Adrenal gland (tissue), 12 donors: ENCODE measurements around the gene PDCD4. TPM values are rescaled to one million over a fixed set of nuclear protein-coding genes. Genes with fewer than 3 reads are reported as not detected.

Experiments used
- DNase-seq, 7 donors: peaks; one replicate each; pipeline ENCODE4 v3.0.0-alpha.2; 2019 to 2020
- H3K27ac ChIP-seq, 5 donors: fragments of 200-600 bp; sonication (generic) in 4 of 5; 1 replicate in 3 of 5; 2 replicates in 2 of 5; pipeline versions ENCODE4 v1.5.1 to v1.8.0; 2016 to 2020; ENCODE audit warnings: mild to moderate bottlenecking in 1 of 5
- H3K27me3 ChIP-seq: fragments of 200-600 bp; 2 replicates; pipeline ENCODE4 v1.8.0; 2021
- H3K36me3 ChIP-seq, 2 donors: fragments of 200-600 bp; replicated peaks in 1 of 2; 1 replicate in 1 of 2; 2 replicates in 1 of 2; pipeline versions ENCODE4 v1.5.1 to v1.8.0; 2018 to 2022
- H3K4me1 ChIP-seq, 2 donors: fragments of 200-600 bp; replicated peaks in 1 of 2; 1 replicate in 1 of 2; 2 replicates in 1 of 2; pipeline versions ENCODE4 v1.5.1 to v1.8.0; 2018 to 2021
- H3K4me3 ChIP-seq, 4 donors: fragments of 200-600 bp; sonication (generic) in 3 of 4; one replicate each; pipeline ENCODE4 v1.5.1; 2016 to 2018
- H3K9me3 ChIP-seq, 3 donors: fragments of 200-600 bp; sonication (generic) in 1 of 3; replicated peaks in 1 of 3; 1 replicate in 2 of 3; 2 replicates in 1 of 3; pipeline versions ENCODE4 v1.5.1 to v1.8.0; 2016 to 2021
- POLR2A ChIP-seq, 2 donors: fragments of 450-650 bp; IDR thresholded peaks; one replicate each; pipeline ENCODE4 v1.6.1; 2017; ENCODE audit warnings: antibody characterized with exemption in 2 of 2, mild to moderate bottlenecking in 2 of 2, moderate library complexity in 1 of 2
- WGBS, 4 donors: extraction: QIAGEN DNeasy Blood & Tissue Kit in 2 of 4; methylation state at CpG; one replicate each; pipeline versions ENCODE4 v1.1.5 to v1.1.7; 2013 to 2017; 5-methylcytosine and 5-hydroxymethylcytosine counted together
- intact Hi-C, 2 donors: fragments of 100-400 bp; cut with DNase I; formaldehyde crosslinking; loops; one replicate each; pipeline versions ENCODE4 v1.14.1 to v1.15.0; 2022 to 2023
- polyA plus RNA-seq, 3 donors: library from polyadenylated mRNA; stranded (reverse); fragments of 200-250 nt in 2 of 3; fragments of 350-450 nt in 1 of 3; fragmentation: Illumina TruSeq in 1 of 3; extraction: RNeasy Lipid Tissue Mini Kit (QIAGEN cat#74804) in 1 of 3; gene quantifications; one replicate each; pipeline ENCODE4 v1.2.3, GENCODE V29; 2013 to 2014
- total RNA-seq, 9 donors: library from RNA; depleted of rRNA in 4 of 9; stranded (reverse); fragments of >200 nt in 4 of 9; fragments of 120-200 nt in 1 of 9; fragmentation: NEBNext Ultra II Directional in 1 of 9; extraction: Animal tissue kit (Norgen Biotek cat#: 25700) in 1 of 9; gene quantifications; one replicate each; pipeline versions ENCODE4 v1.1.0 to v1.2.4, GENCODE V29; 2013 to 2023
- TF ChIP-seq, protein P1 (sequence below), 6 experiments: fragments of 450-650 bp in 4 of 6; fragments of 200-600 bp in 2 of 6; sonication (generic) in 1 of 6; IDR thresholded peaks; 1 replicate in 5 of 6; 2 replicates in 1 of 6; pipeline versions ENCODE4 v1.5.1 to v1.8.0; 2016 to 2021; ENCODE audit warnings: antibody characterized with exemption in 6 of 6, mild to moderate bottlenecking in 2 of 6, moderate library complexity in 1 of 6
- donor health status: healthy with polysubstance abuse.
- donor health status: Bipolar disorder and iron deficiency.
- donor health status: DM: yes; HTN: yes; CAD: no.
- donor health status: DM: no; HTN: no; CAD: no.
- donor health status: DM: no; HTN: no; CAD: no.
- donor health status: DM: yes; HTN: yes; CAD: no.

Gene PDCD4
- total and polyA plus RNA-seq, 12 donors = 16.8 to 150 (median 44.8) TPM

DNA sequence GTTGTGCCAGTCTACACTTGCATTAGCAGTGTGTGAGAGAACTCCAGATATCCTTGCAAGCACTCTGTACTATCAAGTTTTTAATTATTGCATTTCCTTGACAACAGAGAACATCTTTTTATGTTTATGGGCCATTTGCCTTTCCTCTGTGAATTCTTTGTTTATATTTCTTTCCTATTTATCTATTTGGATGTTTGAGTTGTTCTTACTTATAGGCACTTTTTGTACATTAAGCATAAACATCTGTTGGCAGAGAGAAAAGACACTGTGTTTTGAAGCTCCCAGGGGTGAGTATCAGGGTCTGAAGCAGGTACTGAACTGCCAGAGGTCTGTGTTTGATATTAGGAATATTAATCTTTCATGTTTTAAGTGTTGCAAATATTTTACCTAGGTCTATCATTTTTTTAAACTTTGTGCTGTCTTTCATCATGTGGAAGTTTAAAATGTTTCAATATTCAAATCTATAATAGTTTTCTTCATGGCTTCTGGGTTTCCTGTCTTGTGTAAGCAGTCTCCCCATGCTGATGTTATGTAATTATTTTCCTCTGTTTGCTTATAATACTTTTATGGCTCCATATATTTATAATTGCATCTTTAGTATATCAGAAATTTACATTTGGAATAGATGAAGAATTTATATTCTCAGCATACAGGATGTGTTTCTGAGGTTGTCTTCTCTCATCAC lies 17.7 kb upstream of the PDCD4 start:
- no peak overlapping the region for H3K27ac ChIP-seq
- intact Hi-C loops = no loop called here
- no peak for TF ChIP-seq POLR2A (IDR thresholded peaks at IDR 0.05)
- TF ChIP-seq, protein P1, sequence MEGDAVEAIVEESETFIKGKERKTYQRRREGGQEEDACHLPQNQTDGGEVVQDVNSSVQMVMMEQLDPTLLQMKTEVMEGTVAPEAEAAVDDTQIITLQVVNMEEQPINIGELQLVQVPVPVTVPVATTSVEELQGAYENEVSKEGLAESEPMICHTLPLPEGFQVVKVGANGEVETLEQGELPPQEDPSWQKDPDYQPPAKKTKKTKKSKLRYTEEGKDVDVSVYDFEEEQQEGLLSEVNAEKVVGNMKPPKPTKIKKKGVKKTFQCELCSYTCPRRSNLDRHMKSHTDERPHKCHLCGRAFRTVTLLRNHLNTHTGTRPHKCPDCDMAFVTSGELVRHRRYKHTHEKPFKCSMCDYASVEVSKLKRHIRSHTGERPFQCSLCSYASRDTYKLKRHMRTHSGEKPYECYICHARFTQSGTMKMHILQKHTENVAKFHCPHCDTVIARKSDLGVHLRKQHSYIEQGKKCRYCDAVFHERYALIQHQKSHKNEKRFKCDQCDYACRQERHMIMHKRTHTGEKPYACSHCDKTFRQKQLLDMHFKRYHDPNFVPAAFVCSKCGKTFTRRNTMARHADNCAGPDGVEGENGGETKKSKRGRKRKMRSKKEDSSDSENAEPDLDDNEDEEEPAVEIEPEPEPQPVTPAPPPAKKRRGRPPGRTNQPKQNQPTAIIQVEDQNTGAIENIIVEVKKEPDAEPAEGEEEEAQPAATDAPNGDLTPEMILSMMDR (IDR thresholded peaks at IDR 0.05) = no peak

DNA sequence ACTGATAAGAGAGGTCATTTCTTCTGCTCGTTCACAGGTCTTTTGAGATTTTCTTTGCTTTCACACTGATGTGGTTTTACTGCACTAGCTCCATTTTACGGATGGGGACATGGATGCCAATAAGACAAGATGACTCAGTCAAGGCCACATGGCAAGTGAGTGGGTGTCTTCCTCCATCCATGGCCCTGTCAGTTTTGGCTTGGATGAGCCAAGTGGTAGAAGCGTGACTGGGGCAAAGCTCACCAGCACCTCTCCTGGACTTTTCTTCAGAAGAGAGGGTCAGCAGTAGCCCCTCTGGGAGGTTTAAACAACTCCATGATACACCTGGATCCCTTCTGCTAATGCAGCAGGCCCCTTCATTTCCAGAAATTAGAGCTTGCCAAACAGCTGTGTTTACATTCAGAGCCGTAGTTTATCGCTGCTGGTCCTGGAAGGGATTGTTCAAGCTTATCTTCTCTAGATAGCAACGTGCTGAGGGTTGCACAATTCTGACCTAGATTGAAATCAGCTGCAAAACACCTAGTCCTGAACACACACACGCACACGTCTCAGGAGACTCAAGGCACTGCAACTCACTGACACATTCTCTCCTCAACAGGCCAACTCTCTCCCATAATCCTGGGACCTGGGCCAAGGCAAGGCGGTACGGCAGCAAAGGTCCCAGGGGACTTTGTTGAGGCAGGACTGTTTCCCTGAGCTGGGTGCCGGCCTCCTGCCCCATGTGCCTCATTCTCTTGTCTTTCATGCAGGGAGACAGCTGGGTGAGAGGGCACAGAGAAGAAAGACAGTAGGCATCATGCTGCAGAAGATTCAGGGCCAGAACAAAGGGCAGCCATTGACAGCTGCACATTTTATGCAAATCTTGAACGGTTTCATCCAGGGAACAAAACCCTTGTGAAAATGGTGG lies 14.2 kb upstream of the PDCD4 start:
- Histone ChIP-seq H3K36me3 (no peaks in the 10 kb centered on the region), H3K27ac (peak overlapping the region in 3 of 5 donors; percentile 3 to 36 (median 24)), H3K4me3 (no peak overlapping the region), H3K27me3 (no peaks in the 10 kb centered on the region), H3K9me3 (no peaks in the 10 kb centered on the region), H3K4me1 (peaks cover 11 to 28% of the 10 kb centered on the region in 2 donors)
- TF ChIP-seq POLR2A (IDR thresholded peaks at IDR 0.05) = peak in 1 of 2 donors; percentile 4
- TF ChIP-seq, protein P1 (IDR thresholded peaks at IDR 0.05) = peak in 2 of 6 experiments; percentile 24 to 30
- 32 to 49% (median 34%) methylated on average over 10 to 12 of the region's 12 CpGs for WGBS, 4 donors
- intact Hi-C loops = no loop called here
- DNase-seq = peak; percentile 43 to 88 (median 83)

More for the DNA sequence above, 17.7 kb upstream of the PDCD4 start:
- Histone ChIP-seq H3K36me3 (no peaks in the 10 kb centered on the region), H3K9me3 (no peaks in the 10 kb centered on the region), H3K4me1 (peaks cover 11 to 19% of the 10 kb centered on the region in 2 donors), H3K27me3 (no peaks in the 10 kb centered on the region), H3K4me3 (no peak overlapping the region)
- DNase-seq = no peak

DNA sequence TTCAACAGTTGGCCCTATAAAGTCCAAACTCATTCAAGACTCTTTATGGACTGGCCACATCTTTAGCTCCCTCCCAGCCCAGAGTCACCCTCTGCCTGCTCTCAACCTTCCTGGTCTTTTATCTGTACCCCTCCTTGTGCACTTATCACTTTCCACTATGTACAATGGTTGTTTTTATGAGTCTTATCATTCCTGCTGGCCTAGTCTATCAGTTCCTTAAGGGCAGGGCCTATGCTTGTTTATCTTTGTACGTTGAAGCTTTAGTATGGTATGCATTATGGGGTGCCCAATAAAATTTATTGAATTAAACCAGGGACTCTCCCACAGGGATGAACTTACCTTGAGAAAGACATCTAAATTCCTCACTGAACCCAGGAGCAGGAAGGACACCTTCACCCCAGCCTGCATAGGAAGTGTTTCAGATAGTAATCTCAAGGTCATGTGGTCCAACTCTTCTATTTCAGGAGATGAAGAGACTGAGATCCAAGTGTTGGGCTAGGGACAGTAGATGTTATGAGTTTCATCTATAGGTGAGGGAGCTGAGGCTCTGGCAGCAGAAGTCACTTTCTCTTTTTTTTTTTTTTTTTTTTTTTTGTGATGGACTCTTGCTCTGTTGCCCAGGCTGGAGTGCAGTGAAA lies 13.3 kb upstream of the PDCD4 start:
- peak overlapping the region in 1 of 5 donors; percentile 24 for H3K27ac ChIP-seq
- intact Hi-C loops = no loop called here
- no peak for DNase-seq

More for the DNA sequence above, 13.3 kb upstream of the PDCD4 start:
- WGBS, 4 donors = 59 to 78% (median 69%) methylated on average over 1 of the region's 1 CpG
- H3K36me3 ChIP-seq = no peaks in the 10 kb centered on the region
- no peaks in the 10 kb centered on the region for H3K9me3 ChIP-seq
- H3K4me1 ChIP-seq = peaks cover 11 to 28% of the 10 kb centered on the region in 2 donors
- no peaks in the 10 kb centered on the region for H3K27me3 ChIP-seq
- no peak for TF ChIP-seq POLR2A (IDR thresholded peaks at IDR 0.05)
- TF ChIP-seq, protein P1 (IDR thresholded peaks at IDR 0.05) = no peak
- H3K4me3 ChIP-seq = no peak overlapping the region
